DND-41 (cell line): ENCODE results near the gene RAB33B.

Experiments used
- ATAC-seq: fragments of 200-7000 bp; cut with Tn5 transposase; 3 replicates; pipeline ENCODE4 v1.9.1; 2021; ENCODE audit warnings: low read depth; ENCODE audit not compliant: insufficient read depth
- DNase-seq: peaks from one replicate; pipeline ENCODE4 v3.0.0-alpha.2; 2020
- H2AFZ ChIP-seq: 2 replicates; pipeline ENCODE4 v1.6.0; 2012; ENCODE audit warnings: low read depth, low read length
- H3K27ac ChIP-seq: 2 replicates; pipeline ENCODE4 v1.5.1; 2012; ENCODE audit warnings: low read length, inconsistent platforms
- H3K27me3 ChIP-seq: fragments of 200-600 bp; sonication (generic); 2 replicates; pipeline ENCODE4 v1.6.0; 2012; ENCODE audit warnings: low read length, mild to moderate bottlenecking, inconsistent platforms; ENCODE audit not compliant: insufficient read depth, poor library complexity
- H3K36me3 ChIP-seq: 2 replicates; pipeline ENCODE4 v1.5.1; 2012; ENCODE audit warnings: low read length, inconsistent platforms; ENCODE audit not compliant: insufficient read depth
- H3K4me1 ChIP-seq: 2 replicates; pipeline ENCODE4 v1.5.1; 2012; ENCODE audit warnings: mild to moderate bottlenecking, low read length; ENCODE audit not compliant: insufficient read depth
- H3K4me2 ChIP-seq: 2 replicates; pipeline ENCODE4 v1.6.0; 2012; ENCODE audit warnings: mild to moderate bottlenecking, moderate library complexity, low read length, inconsistent platforms; ENCODE audit not compliant: insufficient read depth
- H3K4me3 ChIP-seq, 2 experiments: fragments of 200-600 bp in 1 of 2; shearing (Covaris generic) in 1 of 2; 2 replicates each; pipeline ENCODE4 v1.5.1; 2012 to 2016; ENCODE audit warnings: inconsistent platforms in 2 of 2, low read length in 2 of 2, mild to moderate bottlenecking in 2 of 2, low read depth in 1 of 2, moderate library complexity in 1 of 2
- H3K79me2 ChIP-seq: 2 replicates; pipeline ENCODE4 v1.6.0; 2012; ENCODE audit warnings: low read length, inconsistent platforms; ENCODE audit not compliant: insufficient read depth
- H3K9ac ChIP-seq: 2 replicates; pipeline ENCODE4 v1.6.0; 2012; ENCODE audit warnings: low read depth, mild to moderate bottlenecking, inconsistent platforms, low read length, moderate library complexity
- H3K9me3 ChIP-seq: 2 replicates; pipeline ENCODE4 v1.5.1; 2012; ENCODE audit warnings: low read length, moderate library complexity, mild to moderate bottlenecking, inconsistent platforms; ENCODE audit not compliant: insufficient read depth, severe bottlenecking
- H4K20me1 ChIP-seq: 2 replicates; pipeline ENCODE4 v1.6.0; 2012; ENCODE audit warnings: low read length; ENCODE audit not compliant: insufficient read depth
- CTCF ChIP-seq: IDR thresholded peaks from 2 replicates; pipeline ENCODE4 v1.5.1; 2012; ENCODE audit warnings: borderline replicate concordance, low read length, moderate library complexity, mild to moderate bottlenecking; ENCODE audit not compliant: poor library complexity, severe bottlenecking; ENCODE audit errors: extremely low read depth
- EZH2 ChIP-seq: IDR thresholded peaks from 3 replicates; pipeline ENCODE4 v1.6.1; 2012; ENCODE audit warnings: borderline replicate concordance, low read depth, mild to moderate bottlenecking, moderate library complexity, low read length, inconsistent platforms; ENCODE audit not compliant: severe bottlenecking

The RAB33B gene

GRCh38 chr4:139525414-139525813 lies 71.5 kb downstream of the RAB33B start:
- Histone ChIP-seq H3K27ac (no peak overlapping the region), H3K36me3 (peaks cover 77% of the 10 kb centered on the region), H3K27me3 (no peaks in the 10 kb centered on the region), H3K9ac (no peak overlapping the region), H2AFZ (no peak overlapping the region), H3K9me3 (no peaks in the 10 kb centered on the region), H3K4me2 (no peak overlapping the region), H4K20me1 (no peaks in the 10 kb centered on the region), H3K4me3 (no peak overlapping the region), H3K79me2 (no peaks in the 10 kb centered on the region), H3K4me1 (no peaks in the 10 kb centered on the region)
- TF ChIP-seq EZH2 (no peak), CTCF (no peak)
- DNase-seq (no peak), ATAC-seq (no peak)
